ENCODE results near the gene SETBP1. TPM values are rescaled to one million over a fixed set of nuclear protein-coding genes. Genes with fewer than 3 reads are reported as not detected.
A peak's percentile ranks its signal among the peaks of the same experiment; 100 is the strongest.

SETBP1 gene
- total RNA-seq, 1 donor from 2014 or later = 131 TPM

GRCh38 chr18:44833786-44834185 is 153.1 kb downstream of the SETBP1 start:
- Mint-ChIP-seq H3K27me3 (ENCODE audit: unreplicated experiment) (peaks cover 2% of the 10 kb centered on the region), H3K9me3 (ENCODE audit: unreplicated experiment) (no peaks in the 10 kb centered on the region), H3K27ac (ENCODE audit: unreplicated experiment) (no peak overlapping the region), H3K4me1 (ENCODE audit: unreplicated experiment) (peaks cover 39% of the 10 kb centered on the region), H3K36me3 (ENCODE audit: low read depth, unreplicated experiment) (peaks cover 7% of the 10 kb centered on the region), H3K4me3 (ENCODE audit: unreplicated experiment) (no peak overlapping the region)
- no peak for DNase-seq (ENCODE audit: low spot score)
- TF ChIP-seq, protein P1, sequence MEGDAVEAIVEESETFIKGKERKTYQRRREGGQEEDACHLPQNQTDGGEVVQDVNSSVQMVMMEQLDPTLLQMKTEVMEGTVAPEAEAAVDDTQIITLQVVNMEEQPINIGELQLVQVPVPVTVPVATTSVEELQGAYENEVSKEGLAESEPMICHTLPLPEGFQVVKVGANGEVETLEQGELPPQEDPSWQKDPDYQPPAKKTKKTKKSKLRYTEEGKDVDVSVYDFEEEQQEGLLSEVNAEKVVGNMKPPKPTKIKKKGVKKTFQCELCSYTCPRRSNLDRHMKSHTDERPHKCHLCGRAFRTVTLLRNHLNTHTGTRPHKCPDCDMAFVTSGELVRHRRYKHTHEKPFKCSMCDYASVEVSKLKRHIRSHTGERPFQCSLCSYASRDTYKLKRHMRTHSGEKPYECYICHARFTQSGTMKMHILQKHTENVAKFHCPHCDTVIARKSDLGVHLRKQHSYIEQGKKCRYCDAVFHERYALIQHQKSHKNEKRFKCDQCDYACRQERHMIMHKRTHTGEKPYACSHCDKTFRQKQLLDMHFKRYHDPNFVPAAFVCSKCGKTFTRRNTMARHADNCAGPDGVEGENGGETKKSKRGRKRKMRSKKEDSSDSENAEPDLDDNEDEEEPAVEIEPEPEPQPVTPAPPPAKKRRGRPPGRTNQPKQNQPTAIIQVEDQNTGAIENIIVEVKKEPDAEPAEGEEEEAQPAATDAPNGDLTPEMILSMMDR (IDR thresholded peaks at IDR 0.05; ENCODE audit: unreplicated experiment) = no peak

- H3K36me3 Mint-ChIP-seq (ENCODE audit: low read depth, unreplicated experiment) = peaks cover 17% of the 10 kb centered on the region
- peaks cover 46% of the 10 kb centered on the region for H3K4me1 Mint-ChIP-seq (ENCODE audit: unreplicated experiment)
- TF ChIP-seq, protein P1 (IDR thresholded peaks at IDR 0.05; ENCODE audit: unreplicated experiment) = no peak
- peaks cover 2% of the 10 kb centered on the region for H3K27me3 Mint-ChIP-seq (ENCODE audit: unreplicated experiment)
- H3K4me3 Mint-ChIP-seq (ENCODE audit: unreplicated experiment) = no peak overlapping the region
- no peaks in the 10 kb centered on the region for H3K9me3 Mint-ChIP-seq (ENCODE audit: unreplicated experiment)
- DNase-seq (ENCODE audit: low spot score) = no peak
- H3K27ac Mint-ChIP-seq (ENCODE audit: unreplicated experiment) = no peak overlapping the region
Observed at GRCh38 chr18:44834867-44835469, 154.3 kb downstream of the SETBP1 start.

GRCh38 chr18:44835703-44836102 is 155.0 kb downstream of the SETBP1 start:
- Mint-ChIP-seq H3K27me3 (ENCODE audit: unreplicated experiment) (peaks cover 2% of the 10 kb centered on the region), H3K36me3 (ENCODE audit: low read depth, unreplicated experiment) (peaks cover 24% of the 10 kb centered on the region), H3K4me1 (ENCODE audit: unreplicated experiment) (peaks cover 44% of the 10 kb centered on the region), H3K9me3 (ENCODE audit: unreplicated experiment) (no peaks in the 10 kb centered on the region), H3K27ac (ENCODE audit: unreplicated experiment) (no peak overlapping the region), H3K4me3 (ENCODE audit: unreplicated experiment) (no peak overlapping the region)
- DNase-seq (ENCODE audit: low spot score) = no peak
- TF ChIP-seq, protein P1 (IDR thresholded peaks at IDR 0.05; ENCODE audit: unreplicated experiment) = no peak

DNA sequence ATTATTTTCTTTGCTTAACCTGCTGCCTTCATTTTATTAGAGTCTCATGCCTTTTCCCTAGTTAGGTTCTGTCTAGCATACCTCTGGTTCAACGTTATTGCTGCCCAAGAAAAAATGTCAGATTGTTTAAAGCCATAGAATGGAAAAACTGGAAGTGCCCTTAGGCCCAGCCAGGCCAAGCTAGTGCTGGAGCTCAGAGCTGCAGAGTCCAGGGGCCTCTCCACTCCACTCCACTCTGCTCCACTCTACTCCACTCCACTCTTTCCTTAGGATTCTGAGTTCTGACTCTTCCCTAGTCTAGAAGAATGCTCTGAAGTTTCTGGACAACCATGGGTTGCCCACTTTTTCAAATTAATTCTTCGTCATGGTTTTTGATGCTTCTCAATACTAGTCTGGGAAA is 155.6 kb downstream of the SETBP1 start:
- Mint-ChIP-seq H3K4me1 (ENCODE audit: unreplicated experiment) (peaks cover 40% of the 10 kb centered on the region), H3K27me3 (ENCODE audit: unreplicated experiment) (peaks cover 2% of the 10 kb centered on the region), H3K36me3 (ENCODE audit: low read depth, unreplicated experiment) (peaks cover 30% of the 10 kb centered on the region), H3K27ac (ENCODE audit: unreplicated experiment) (no peak overlapping the region), H3K4me3 (ENCODE audit: unreplicated experiment) (no peak overlapping the region), H3K9me3 (ENCODE audit: unreplicated experiment) (no peaks in the 10 kb centered on the region)
- TF ChIP-seq, protein P1 (IDR thresholded peaks at IDR 0.05; ENCODE audit: unreplicated experiment) = no peak
- no peak for DNase-seq (ENCODE audit: low spot score)

DNA sequence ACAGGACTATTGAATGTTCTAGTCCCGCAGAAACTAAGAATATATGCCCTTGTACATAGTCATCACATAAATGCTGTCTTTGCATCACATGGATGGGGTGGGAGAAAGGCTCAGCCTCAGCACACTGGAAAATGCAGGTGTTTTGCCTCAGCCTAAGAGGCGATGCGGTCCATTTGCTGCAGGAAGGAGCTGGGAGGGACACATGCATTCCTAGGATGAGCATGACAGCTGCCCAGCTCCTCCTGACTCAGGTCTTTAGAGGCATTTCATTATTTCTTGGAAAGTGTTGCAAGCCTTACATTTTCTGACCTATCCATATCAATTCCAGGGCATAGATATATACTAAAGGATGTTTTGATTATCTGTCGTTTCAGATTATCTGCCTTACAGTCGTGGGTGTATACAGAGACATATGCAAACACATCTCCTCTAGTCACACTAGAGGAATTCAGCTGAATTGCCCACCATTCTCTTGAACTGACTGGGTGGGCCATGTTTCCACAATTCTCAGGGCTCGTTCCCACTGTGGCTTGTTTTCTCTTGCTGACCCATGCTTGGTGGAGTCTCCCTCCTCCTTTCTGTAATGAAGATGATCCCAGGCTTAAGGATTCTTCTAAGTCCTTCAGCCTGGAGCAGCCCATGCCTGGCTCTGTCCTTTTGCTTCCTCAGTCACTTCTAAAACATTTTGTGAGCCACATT is 156.9 kb downstream of the SETBP1 start:
- peak overlapping the region; percentile 64 for H3K27ac Mint-ChIP-seq (ENCODE audit: unreplicated experiment)
- H3K9me3 Mint-ChIP-seq (ENCODE audit: unreplicated experiment) = no peaks in the 10 kb centered on the region
- peaks cover 45% of the 10 kb centered on the region for H3K4me1 Mint-ChIP-seq (ENCODE audit: unreplicated experiment)

More for the DNA sequence above, 156.9 kb downstream of the SETBP1 start:
- TF ChIP-seq, protein P1 (IDR thresholded peaks at IDR 0.05; ENCODE audit: unreplicated experiment) = no peak
- Mint-ChIP-seq H3K4me3 (ENCODE audit: unreplicated experiment) (peak overlapping the region; percentile 48), H3K27me3 (ENCODE audit: unreplicated experiment) (peaks cover 2% of the 10 kb centered on the region), H3K36me3 (ENCODE audit: low read depth, unreplicated experiment) (peaks cover 39% of the 10 kb centered on the region)
- no peak for DNase-seq (ENCODE audit: low spot score)

Measured in endothelial cell (in vitro differentiated cells).